Measurements from ENCODE around the gene MYO1D.
"Not testable (repeated sequence)": the region's sequence is repeated elsewhere in the genome, so short reads cannot be mapped to it uniquely, and the experiment has no call there.

MYO1D gene

DNA sequence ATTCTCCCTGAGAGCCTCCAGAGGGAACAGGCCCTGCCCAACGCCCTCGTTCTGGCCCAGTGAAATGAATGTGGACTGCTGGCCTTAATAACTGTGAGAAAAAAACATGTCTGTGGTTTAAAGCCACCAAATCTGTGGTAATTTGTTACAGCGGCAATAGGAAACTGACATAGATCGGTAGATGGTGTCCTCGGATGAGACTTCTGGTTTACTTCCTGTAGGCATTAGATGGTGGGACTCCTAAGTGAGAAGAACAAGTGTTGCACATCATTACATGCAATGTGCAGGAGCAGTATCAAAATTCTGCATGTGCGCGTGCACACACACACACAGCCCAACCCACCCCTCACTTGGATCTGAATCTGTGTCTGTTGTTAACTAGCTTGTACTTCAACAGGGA lies 348.1 kb downstream of the MYO1D start:
- DNase-seq (ENCODE audit: low read depth in 2 of 2), result no peak

- no peak for DNase-seq (ENCODE audit: low read depth in 2 of 2)
Measured at GRCh38 chr17:32527146-32527545, 349.8 kb downstream of the MYO1D start.

DNA sequence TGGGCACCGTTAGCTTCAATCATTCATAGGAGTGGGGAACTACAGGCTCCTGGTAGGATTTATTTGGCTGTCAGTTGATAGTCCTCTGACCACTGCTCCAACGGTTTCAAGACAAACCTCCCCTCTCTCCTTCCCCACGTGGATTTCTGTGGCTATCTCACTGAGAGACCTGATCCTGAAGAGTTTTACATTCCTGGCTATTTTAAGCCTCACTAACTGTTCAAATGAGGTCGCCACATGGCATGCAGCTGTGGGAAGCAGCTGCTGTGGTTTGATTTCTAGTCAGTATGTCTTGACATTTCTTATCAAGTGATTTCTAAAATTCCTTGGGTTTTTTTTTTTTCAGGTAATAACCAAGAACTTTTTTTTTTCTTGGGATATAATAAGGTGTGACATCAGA lies 351.8 kb downstream of the MYO1D start:
- no peak for DNase-seq (ENCODE audit: low read depth in 2 of 2)

GRCh38 chr17:32524553-32524880 lies 352.4 kb downstream of the MYO1D start:
- not testable (repeated sequence) for DNase-seq (ENCODE audit: low read depth in 2 of 2)

DNA sequence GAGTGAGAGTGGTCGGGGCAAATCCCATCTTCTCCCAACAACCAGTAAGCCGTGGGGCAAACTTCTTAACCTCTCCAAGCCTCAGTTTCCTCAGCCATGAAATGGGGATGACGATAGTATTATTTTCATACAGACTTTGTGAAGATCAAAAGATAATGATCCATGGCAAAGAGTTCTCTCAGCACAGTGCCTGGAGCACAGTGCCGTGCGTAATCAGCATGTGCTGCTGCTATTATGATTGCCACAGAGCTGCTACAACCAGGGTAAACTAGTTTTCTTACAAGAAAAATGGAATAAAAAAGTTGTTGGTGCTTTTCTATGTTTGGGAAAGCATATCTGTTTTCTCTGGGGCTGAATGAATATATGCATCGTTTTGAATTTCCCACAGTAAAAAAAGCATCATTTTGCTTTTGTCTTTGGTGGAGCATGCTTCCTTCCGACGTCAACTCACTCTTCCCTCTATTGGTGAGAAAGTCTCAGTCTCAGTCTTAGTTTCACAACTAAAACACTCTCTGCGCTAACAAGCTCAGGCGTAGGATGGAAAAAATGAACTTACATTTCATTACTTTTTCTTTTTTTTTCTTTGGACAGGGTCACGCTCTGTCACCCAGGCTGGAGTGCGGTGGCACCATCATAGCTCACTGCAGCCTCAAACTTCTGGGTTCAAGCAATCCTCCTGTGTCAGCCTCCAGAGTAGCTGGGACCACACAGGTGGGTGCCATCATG lies 352.9 kb downstream of the MYO1D start:
- DNase-seq (ENCODE audit: low read depth in 2 of 2), result no peak

DNA sequence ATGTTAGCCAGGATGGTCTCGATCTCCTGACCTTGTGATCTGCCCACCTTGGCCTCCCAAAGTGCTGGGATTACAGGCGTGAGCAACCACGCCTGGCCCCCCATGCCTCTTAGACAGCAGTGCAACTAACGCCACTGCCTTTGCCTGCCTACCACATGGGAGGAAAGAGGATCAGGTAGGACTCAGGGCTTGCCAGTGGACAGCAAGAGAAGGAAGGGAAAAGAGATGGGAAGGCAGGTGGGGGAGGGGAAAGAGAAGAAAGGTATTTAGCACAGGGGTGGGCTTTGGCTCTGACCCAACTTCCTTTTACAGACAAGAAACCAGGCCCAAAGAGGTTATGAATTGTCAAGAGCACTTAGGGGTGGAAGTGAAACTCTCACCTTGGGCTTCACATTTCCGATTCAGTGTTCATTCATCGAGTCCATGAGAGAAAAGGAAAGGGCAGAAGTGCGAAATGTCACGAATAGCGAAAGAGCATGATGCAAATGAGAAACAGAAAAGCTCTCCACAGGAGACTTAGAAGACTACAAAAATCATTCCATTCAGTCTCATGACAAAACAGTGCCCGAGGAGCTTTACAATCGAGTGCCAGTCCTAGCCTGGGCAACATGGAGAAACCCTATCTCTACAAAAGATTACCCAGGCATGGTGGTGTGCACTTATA lies 353.8 kb downstream of the MYO1D start:
- no peak for DNase-seq (ENCODE audit: low read depth in 2 of 2)

DNA sequence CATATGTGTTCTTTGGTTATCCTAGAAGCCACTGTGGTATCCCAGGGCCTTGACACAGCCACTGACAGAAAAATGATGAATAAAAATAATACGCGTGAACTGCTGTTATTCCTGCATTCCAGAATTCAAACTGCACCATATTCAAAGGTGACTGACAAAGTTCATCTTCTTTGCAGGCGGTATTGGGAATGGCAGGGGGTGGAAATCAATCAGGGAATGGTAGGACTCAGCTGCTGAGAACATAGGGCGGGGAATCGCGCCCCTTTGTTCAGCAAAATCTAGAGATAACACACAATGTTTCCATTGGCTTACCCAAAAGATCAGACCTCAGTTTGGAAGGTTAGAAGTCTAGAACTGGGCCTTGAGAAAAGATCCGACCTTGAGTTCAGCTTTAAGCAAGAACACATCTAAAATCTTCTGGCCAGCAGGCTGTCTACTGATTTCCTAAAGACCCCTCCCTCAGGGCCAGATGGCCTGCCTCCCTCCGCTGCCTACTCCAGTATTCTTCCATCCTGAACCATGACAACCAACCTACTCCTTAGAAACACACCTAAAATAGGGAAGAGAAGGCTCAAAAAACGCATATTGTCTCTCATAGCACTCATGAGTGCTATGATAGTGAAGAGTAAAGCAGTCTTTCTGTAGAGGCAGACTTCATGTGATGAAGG lies 356.1 kb downstream of the MYO1D start:
- DNase-seq (ENCODE audit: low read depth in 2 of 2), result no peak

- DNase-seq (ENCODE audit: low read depth in 2 of 2), result no peak
Measured at GRCh38 chr17:32520104-32520701, 356.7 kb downstream of the MYO1D start.

DNA sequence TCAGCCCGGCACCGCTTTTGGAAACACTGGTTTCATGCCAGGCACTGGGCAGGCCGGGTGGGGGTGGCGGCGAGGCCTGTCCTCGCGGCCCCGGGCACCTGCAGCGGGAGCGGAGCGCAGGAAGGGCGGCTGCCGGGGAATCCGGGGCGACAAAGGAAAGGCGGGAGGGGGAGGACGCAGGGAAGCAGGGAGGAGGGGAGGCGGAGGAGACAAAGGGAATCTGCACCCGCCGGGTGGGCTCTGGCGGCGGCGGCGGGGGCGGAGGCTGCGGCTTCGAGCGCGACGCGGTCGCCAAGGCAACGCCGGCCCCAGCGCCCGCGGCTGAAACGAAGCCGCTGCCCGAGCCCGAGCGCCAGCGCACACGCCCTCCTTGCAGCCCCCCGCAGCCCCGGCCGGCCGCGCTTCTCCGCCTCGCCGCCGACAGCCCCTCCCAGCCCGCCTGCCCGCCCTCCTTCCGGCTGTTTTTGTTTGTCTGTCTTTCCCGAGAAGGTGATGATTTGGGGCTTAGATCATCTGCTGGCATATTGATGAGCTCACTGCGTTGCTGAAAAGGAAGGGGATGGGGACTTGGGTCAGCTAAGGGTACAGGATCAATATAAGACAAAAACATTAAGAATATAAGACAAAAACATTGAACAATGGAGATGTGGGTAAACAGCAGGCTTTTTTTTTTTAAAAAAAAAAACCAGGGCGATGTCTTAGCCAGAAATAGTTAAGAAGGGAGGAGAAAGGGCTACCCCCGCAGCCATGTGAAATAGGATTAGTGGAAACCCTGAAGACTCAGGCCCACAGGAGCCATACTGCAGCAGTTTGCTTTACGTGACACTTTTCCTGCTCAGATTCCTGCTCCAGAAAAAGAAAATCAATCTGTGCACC lies 357.5 kb downstream of the MYO1D start:
- no peak for DNase-seq (ENCODE audit: low read depth in 2 of 2)

DNA sequence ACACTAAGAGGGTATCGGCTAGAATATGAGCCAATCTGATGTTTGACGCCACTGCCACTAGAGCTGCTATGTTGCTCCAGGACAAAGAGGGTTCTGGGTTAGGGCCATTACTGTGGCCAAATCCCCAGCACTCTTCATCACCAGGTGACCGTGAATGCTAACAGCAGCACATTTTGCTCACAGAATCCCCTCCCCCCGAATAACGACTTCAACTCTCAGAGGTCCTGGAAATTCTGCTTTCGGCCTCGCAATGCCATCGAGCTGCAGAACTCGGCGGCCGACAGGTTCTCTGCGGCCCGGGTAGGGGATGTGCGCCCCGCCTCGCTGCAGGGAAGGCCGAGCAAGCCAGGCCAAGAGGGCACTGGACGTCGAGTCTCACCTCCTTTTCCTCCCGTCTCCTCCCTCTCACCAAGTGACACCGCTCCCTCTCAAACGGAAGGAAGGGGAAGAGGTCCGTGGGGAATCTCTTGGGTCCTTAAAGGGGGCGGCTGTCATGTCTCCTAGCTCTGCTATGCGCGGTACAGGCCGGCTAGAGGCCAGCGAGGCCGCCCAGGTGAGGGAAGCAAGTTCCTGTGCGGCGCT lies 358.2 kb downstream of the MYO1D start:
- DNase-seq (ENCODE audit: low read depth in 2 of 2), result no peak

- no peak for DNase-seq (ENCODE audit: low read depth in 2 of 2)
Measured at GRCh38 chr17:32517982-32518381, 358.9 kb downstream of the MYO1D start.

GRCh38 chr17:32516940-32517701 lies 359.8 kb downstream of the MYO1D start:
- DNase-seq (ENCODE audit: low read depth in 2 of 2), result no peak

DNA sequence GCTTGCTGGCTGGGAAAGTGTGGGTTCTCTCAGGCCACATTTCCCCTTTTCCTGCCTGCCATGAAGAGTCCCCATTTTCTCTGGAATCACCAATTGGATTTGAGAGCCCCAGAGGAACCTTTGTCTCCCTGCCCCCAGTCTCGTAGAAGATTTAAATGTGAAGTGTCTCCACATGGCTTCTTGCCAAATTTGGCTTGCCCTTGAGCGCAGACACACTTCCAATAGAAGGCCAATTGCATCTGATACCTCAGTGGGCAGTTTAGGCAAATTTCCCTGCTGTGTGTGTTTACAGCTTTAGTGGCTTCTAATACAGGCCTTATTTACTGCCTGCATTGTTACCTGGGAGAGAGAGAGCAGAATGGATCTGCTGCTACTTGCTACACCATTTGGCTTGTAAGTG lies 360.5 kb downstream of the MYO1D start:
- no peak for DNase-seq (ENCODE audit: low read depth in 2 of 2)

GRCh38 chr17:32515677-32516383 lies 361.1 kb downstream of the MYO1D start:
- no peak for DNase-seq (ENCODE audit: low read depth in 2 of 2)

- no peak for DNase-seq (ENCODE audit: low read depth in 2 of 2)
Measured at GRCh38 chr17:32514606-32515005, 362.3 kb downstream of the MYO1D start.

DNA sequence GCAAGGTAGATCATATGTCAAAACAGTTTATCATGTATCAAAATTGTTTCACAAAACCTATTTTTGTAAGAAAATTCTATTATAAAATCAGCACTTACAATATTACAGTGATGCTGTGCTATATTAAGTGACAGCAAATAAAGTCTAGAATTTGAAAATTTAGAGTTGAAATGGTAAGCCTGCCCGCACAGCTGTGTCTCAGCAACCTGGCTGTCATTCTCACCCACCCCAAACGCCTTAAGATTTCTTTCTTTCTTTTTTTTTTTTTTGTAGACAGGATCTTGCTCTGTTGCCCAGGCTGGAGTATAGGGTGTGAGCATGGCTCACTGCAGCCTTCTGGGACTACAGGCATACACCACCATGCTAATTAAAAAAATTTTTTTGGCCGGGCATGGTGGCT lies 363.3 kb downstream of the MYO1D start:
- no peak for DNase-seq (ENCODE audit: low read depth in 2 of 2)

DNA sequence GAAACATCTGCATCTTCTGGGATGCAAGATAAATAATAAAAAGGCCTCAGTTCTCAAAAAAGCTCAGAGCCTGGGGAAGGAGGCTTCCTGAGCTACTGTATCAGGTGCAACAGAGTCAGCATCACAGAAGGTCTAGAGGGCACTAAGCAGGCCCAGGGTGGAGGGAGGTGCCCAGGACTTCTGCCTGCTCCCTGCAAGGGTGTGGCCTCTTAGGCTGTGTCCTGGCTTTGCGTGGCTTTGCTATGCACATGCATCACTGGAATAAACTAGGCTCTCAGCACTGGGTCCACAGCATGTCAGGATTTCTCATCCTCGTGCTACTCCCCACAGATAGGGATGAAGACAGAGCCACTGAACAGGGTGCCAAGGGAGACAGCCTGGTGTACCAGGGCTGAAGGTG lies 364.6 kb downstream of the MYO1D start:
- no peak for DNase-seq (ENCODE audit: low read depth in 2 of 2)

DNA sequence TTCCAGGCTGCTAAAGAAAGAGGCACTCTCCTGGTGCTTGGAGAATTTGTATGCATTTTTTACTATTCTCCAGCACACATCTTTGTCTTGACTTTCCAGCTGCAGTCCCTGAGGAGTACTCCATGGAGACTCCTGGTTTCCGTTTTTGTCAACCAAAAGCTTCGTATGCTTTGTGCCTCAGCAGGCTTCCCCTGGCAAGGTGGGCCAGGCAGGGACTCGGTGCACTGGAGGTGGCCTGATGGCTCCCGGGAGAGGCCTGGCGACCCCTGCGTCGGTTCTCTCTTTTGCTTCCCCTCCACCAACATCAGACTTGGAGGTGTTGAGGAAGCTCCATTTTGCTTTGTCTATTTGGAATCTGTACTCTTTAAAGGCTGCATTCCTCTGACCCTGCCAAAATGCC lies 366.5 kb downstream of the MYO1D start:
- no peak for DNase-seq (ENCODE audit: low read depth in 2 of 2)

GRCh38 chr17:32508926-32509325 lies 368.0 kb downstream of the MYO1D start:
- no peak for DNase-seq (ENCODE audit: low read depth in 2 of 2)

All from activated CD4-positive, alpha-beta T cell treated with anti-CD3 and anti-CD28 coated beads for 24 hours (primary cell).